ENCODE data around the gene SLC26A9. TPM values are rescaled to one million over a fixed set of nuclear protein-coding genes. Genes with fewer than 3 reads are reported as not detected.

Gene SLC26A9
- total and polyA plus RNA-seq, 2 experiments from 2014 or later: not detected

DNA sequence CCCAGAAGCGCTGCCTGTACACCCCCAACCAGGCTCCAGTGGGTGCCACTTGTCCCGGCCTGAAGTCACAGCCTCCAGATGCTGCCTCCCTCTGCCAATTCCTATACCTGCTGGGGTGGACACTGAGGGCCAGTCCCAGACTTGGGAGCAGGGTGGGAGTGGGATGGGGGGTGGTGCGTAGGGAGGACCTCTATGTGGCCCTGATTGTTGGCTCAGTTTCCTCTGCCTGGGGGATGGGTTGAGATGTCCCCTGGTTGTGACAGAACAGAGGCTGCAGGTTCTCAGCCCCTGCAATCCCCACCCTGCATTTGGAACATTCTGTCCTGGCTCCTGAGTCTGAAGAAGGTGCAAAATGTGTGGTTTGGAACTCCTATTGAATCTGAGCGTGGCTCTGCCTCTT lies 32.8 kb upstream of the SLC26A9 start (continued):
- TF ChIP-seq, protein P1, sequence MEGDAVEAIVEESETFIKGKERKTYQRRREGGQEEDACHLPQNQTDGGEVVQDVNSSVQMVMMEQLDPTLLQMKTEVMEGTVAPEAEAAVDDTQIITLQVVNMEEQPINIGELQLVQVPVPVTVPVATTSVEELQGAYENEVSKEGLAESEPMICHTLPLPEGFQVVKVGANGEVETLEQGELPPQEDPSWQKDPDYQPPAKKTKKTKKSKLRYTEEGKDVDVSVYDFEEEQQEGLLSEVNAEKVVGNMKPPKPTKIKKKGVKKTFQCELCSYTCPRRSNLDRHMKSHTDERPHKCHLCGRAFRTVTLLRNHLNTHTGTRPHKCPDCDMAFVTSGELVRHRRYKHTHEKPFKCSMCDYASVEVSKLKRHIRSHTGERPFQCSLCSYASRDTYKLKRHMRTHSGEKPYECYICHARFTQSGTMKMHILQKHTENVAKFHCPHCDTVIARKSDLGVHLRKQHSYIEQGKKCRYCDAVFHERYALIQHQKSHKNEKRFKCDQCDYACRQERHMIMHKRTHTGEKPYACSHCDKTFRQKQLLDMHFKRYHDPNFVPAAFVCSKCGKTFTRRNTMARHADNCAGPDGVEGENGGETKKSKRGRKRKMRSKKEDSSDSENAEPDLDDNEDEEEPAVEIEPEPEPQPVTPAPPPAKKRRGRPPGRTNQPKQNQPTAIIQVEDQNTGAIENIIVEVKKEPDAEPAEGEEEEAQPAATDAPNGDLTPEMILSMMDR (conservative IDR thresholded peaks at IDR 0.05; ENCODE audit: low read depth in 2 of 2): no peak
- no peak for TF ChIP-seq STAT1 (IDR thresholded peaks at IDR 0.05; ENCODE audit: unreplicated experiment)

DNA sequence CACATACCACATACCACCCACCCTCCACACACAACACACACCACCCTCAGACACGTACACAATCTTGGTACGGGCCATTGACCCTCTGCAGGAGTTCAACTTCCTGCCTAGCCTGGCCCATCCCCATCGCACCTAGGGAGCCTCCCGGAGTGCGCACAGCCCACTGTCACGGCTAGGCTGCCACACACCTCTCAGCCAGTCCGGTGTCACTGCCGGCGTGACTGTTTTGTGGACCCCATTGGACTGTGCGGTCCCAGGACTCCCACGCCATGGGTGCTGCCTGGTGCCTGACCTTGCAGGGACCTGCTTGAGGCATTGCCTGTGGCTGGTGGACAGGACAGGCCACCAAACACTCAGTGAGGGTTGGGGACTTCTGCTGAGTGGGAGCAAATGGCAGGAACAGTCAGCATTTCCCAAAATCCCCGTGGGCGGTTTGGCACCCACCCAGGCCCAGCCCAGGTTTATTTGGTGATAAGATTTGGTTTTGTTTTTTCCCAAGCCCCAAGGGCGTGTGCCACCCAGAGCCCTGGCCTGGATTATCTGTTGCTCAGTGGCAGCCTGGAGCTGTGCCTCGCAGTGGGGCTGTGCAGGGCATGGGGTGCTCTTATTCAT lies 32.2 kb upstream of the SLC26A9 start:
- H3K27ac Mint-ChIP-seq: no peak overlapping the region
- no peaks in the 10 kb centered on the region for H3K79me2 ChIP-seq (replicated peaks; ENCODE audit: insufficient read depth)
- peaks cover 10% of the 10 kb centered on the region; the same call in 1 of the 2 replicates for H3F3A ChIP-seq (replicated peaks; ENCODE audit: low read depth)
- no peaks in the 10 kb centered on the region for H3K27me3 ChIP-seq (ENCODE audit: insufficient read depth)
- H3K36me3 Mint-ChIP-seq (ENCODE audit: low read depth): no peaks in the 10 kb centered on the region; the same call in 2 of the 3 replicates
- no peaks in the 10 kb centered on the region for H4K20me1 ChIP-seq (replicated peaks; ENCODE audit: insufficient read depth)
- no peak overlapping the region for H3K4me3 ChIP-seq
- no peaks in the 10 kb centered on the region for H3K36me3 ChIP-seq (ENCODE audit: insufficient read depth)
- no peaks in the 10 kb centered on the region for H3K9me2 ChIP-seq (ENCODE audit: insufficient read depth)
- H2AFZ ChIP-seq: no peak overlapping the region
- H3K4me1 ChIP-seq (ENCODE audit: insufficient read depth): no peaks in the 10 kb centered on the region
- no peak overlapping the region for H3K4me3 Mint-ChIP-seq
- H3K4me1 Mint-ChIP-seq: peaks cover 2% of the 10 kb centered on the region; the same call in 2 of the 3 replicates
- DNase-seq (ENCODE audit: low spot score) (no peak), ATAC-seq (no peak)
- peaks cover 7% of the 10 kb centered on the region for H3K27me3 Mint-ChIP-seq (ENCODE audit: insufficient read depth, low read depth, poor library complexity)
- H3K9me3 Mint-ChIP-seq: peaks cover 7% of the 10 kb centered on the region; the same call in 2 of the 3 replicates
- TF ChIP-seq EZH2phosphoT487 (IDR thresholded peaks at IDR 0.05; ENCODE audit: unreplicated experiment) (no peak), EZH2 (IDR thresholded peaks at IDR 0.05; ENCODE audit: low read depth, unreplicated experiment) (no peak), ZNF114 (CRISPR knock-in tag; IDR thresholded peaks at IDR 0.05) (no peak), JUNB (IDR thresholded peaks at IDR 0.05; ENCODE audit: unreplicated experiment) (no peak), POLR2AphosphoS5 (IDR thresholded peaks at IDR 0.05; ENCODE audit: low read depth) (no peak), NANOG (IDR thresholded peaks at IDR 0.05; ENCODE audit: borderline replicate concordance) (no peak)
- TF ChIP-seq, protein P2, sequence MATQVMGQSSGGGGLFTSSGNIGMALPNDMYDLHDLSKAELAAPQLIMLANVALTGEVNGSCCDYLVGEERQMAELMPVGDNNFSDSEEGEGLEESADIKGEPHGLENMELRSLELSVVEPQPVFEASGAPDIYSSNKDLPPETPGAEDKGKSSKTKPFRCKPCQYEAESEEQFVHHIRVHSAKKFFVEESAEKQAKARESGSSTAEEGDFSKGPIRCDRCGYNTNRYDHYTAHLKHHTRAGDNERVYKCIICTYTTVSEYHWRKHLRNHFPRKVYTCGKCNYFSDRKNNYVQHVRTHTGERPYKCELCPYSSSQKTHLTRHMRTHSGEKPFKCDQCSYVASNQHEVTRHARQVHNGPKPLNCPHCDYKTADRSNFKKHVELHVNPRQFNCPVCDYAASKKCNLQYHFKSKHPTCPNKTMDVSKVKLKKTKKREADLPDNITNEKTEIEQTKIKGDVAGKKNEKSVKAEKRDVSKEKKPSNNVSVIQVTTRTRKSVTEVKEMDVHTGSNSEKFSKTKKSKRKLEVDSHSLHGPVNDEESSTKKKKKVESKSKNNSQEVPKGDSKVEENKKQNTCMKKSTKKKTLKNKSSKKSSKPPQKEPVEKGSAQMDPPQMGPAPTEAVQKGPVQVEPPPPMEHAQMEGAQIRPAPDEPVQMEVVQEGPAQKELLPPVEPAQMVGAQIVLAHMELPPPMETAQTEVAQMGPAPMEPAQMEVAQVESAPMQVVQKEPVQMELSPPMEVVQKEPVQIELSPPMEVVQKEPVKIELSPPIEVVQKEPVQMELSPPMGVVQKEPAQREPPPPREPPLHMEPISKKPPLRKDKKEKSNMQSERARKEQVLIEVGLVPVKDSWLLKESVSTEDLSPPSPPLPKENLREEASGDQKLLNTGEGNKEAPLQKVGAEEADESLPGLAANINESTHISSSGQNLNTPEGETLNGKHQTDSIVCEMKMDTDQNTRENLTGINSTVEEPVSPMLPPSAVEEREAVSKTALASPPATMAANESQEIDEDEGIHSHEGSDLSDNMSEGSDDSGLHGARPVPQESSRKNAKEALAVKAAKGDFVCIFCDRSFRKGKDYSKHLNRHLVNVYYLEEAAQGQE (IDR thresholded peaks at IDR 0.05; ENCODE audit: unreplicated experiment): no peak
- no peak overlapping the region for H3K4me2 ChIP-seq
- no peak overlapping the region for H3K27ac ChIP-seq (ENCODE audit: low read depth)

Measured in GM23338 (cell line).